HG02885 (cell line): ENCODE results near the gene SLC25A21.
"Not testable (repeated sequence)": the region's sequence is repeated elsewhere in the genome, so short reads cannot be mapped to it uniquely, and the experiment has no call there.

Experiments used
- ATAC-seq: cut with Tn5 transposase; IDR thresholded peaks from one replicate; pipeline ENCODE4 v1.9.1; 2021; ENCODE audit warnings: mild to moderate bottlenecking; ENCODE audit not compliant: unreplicated experiment, poor library complexity

The SLC25A21 gene

GRCh38 chr14:37093364-37093763, 79.0 kb downstream of the SLC25A21 start:
- ATAC-seq, result no peak

GRCh38 chr14:37091651-37092050, 80.8 kb downstream of the SLC25A21 start:
- ATAC-seq, result no peak

GRCh38 chr14:37090026-37090425, 82.4 kb downstream of the SLC25A21 start:
- no peak for ATAC-seq

- no peak for ATAC-seq
Observed at GRCh38 chr14:37089410-37089809, 83.0 kb downstream of the SLC25A21 start.

GRCh38 chr14:37088356-37089215, 83.8 kb downstream of the SLC25A21 start:
- ATAC-seq, result no peak

GRCh38 chr14:37087520-37087919, 84.9 kb downstream of the SLC25A21 start:
- no peak for ATAC-seq

GRCh38 chr14:37083599-37083998, 88.8 kb downstream of the SLC25A21 start:
- no peak for ATAC-seq

GRCh38 chr14:37082449-37082848, 90.0 kb downstream of the SLC25A21 start:
- ATAC-seq, result no peak

- no peak for ATAC-seq
Observed at GRCh38 chr14:37081856-37082255, 90.5 kb downstream of the SLC25A21 start.

- no peak for ATAC-seq
Observed at GRCh38 chr14:37081218-37081617, 91.2 kb downstream of the SLC25A21 start.

- ATAC-seq, result no peak
Observed at GRCh38 chr14:37078131-37078530, 94.3 kb downstream of the SLC25A21 start.

GRCh38 chr14:37074320-37074719, 98.1 kb downstream of the SLC25A21 start:
- not testable (repeated sequence) for ATAC-seq

GRCh38 chr14:37063467-37064240, 108.8 kb downstream of the SLC25A21 start:
- ATAC-seq, result no peak

- no peak for ATAC-seq
Observed at GRCh38 chr14:37062191-37062803, 110.1 kb downstream of the SLC25A21 start.

GRCh38 chr14:37061697-37062096, 110.7 kb downstream of the SLC25A21 start:
- ATAC-seq, result no peak

GRCh38 chr14:37060496-37061260, 111.7 kb downstream of the SLC25A21 start:
- ATAC-seq, result no peak

- no peak for ATAC-seq
Observed at GRCh38 chr14:37057776-37058175, 114.6 kb downstream of the SLC25A21 start.

- ATAC-seq, result no peak
Observed at GRCh38 chr14:37056473-37056872, 115.9 kb downstream of the SLC25A21 start.

GRCh38 chr14:37054869-37055268, 117.5 kb downstream of the SLC25A21 start:
- no peak for ATAC-seq

GRCh38 chr14:37054144-37054543, 118.3 kb downstream of the SLC25A21 start:
- no peak for ATAC-seq
